Epidermal melanocyte (primary cell): ENCODE measurements around the gene ECSCR.
A peak's percentile ranks its signal among the peaks of the same experiment; 100 is the strongest.
"Not testable (repeated sequence)": the region's sequence is repeated elsewhere in the genome, so short reads cannot be mapped to it uniquely, and the experiment has no call there.

ENCODE experiments used
- DNase-seq: peaks from one replicate; pipeline ENCODE4 v3.0.0; 2011; ENCODE audit warnings: low spot score; ENCODE audit not compliant: insufficient read length

The ECSCR gene

DNA sequence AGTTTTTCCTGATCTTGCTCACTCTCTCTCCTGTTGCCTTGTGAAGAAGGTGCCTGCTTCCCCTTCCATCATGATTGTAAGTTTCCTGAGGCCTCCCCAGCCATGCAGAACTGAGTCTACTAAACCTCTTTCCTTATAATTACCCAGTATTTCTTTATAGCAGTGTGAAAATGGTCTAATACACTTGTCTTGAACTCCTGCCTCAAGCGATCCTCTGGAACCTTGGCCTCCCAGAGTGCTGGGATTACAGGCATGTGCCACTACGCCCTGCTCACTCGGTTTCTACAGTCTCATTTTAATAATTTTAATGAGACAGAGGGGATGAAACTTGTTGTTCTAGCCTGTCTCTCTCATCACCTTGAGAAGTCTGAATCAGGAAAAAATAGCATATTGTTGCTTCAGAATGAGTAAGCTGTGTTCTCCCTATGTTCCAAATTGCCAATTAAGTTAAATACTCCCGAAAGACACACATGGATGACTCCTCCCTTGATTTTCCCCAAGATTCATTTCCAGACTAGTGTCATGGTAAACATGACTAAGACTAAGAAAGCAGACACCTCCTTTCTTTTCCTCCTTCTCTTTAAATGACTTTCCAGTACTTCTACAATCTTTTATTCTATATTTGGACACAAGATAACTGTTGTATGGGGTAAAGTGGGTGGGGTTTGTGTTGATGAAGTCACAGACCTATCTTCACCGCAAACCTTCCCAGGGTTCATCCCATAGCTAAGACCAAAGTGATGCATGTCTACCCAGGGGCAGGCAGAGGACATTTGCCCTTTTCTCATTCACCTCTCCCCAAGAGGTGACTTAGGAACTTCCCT, 15.4 kb downstream of the ECSCR start:
- no peak for DNase-seq

DNA sequence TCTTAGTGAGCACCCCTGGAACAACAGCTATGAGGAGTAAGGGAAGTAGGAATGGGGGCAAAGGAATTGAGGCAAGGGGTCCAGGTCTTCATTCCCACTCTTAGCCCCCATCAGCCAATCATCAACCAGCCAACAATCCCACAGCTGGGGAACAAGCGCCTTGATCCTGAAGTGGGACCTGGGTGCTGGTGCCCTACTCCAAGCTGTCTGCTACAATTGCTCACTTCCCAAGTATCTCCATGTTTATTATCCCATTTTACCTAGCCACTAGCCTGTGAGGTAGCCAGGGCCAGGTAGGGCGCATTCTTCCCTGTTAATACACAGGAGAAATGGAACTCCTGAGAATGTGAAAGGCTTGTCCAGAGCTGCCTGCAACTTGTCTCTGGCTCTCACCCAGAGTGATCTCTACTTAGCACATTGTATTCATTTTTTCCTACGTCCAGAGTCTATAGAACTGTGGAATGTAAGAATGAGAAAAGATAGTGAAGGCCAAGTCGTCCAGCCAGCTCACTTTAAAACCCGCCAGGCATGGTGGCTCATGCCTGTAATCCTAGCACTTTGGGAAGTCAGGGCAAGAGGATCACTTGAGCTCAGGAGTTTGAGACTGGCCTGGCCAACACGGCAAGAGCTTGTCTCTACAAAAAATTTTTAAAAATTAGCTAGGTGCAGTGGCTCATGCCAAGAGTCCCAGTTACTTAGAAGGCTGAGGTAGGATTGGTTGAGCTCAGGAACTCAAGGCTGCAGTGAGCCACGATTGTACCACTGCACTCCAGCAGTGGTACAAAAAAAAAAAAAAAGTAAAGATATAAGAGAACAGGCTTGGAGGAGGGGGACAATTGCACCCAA, 17.0 kb downstream of the ECSCR start:
- DNase-seq: no peak

DNA sequence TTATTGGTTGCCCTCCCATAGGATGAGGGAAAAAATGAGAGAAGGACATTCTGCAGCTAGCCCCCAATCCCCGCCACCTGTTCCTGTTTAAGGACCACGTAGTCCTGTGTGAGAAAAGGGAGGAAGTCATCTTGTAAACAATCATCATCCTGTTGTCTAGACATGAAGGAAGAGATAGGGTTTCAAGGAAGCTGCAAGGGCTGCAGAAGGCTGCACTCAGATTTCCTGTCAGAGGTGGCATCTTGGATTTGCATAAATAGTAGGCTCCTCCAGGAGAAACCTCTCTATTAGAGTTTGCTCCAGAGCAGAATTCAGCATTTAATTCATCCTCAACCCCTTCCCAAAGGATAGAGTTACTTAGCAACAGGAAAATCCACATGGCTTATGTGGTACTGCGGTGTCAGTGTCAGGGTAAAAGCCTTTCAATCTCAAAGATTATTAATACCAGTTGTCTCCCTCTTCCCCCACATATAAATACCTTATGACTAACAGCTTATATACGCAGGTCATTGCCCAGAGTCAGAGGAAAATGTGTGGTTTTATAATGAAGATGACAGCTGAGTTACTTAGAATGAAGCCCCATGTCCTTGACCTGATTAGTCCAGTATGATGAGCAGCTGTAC, 18.6 kb downstream of the ECSCR start:
- DNase-seq: no peak

DNA sequence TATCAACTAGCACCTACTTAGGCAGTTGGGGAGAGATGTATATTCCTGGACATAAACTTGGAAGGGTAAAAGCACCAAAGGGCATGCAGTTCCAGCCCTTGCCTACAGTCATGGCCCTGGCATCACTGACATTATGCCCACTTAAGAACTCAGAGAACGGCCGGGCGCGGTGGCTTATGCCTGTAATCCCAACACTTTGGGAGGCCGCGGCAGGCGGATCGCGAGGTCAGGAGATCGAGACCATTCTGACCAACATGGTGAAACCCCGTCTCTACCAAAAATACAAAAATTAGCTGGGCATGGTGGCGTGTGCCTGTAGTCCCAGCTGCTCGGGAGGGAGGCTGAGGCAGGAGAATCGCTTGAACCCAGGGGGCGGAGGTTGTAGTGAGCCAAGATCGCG, 22.1 kb downstream of the ECSCR start:
- DNase-seq: not testable (repeated sequence)

DNA sequence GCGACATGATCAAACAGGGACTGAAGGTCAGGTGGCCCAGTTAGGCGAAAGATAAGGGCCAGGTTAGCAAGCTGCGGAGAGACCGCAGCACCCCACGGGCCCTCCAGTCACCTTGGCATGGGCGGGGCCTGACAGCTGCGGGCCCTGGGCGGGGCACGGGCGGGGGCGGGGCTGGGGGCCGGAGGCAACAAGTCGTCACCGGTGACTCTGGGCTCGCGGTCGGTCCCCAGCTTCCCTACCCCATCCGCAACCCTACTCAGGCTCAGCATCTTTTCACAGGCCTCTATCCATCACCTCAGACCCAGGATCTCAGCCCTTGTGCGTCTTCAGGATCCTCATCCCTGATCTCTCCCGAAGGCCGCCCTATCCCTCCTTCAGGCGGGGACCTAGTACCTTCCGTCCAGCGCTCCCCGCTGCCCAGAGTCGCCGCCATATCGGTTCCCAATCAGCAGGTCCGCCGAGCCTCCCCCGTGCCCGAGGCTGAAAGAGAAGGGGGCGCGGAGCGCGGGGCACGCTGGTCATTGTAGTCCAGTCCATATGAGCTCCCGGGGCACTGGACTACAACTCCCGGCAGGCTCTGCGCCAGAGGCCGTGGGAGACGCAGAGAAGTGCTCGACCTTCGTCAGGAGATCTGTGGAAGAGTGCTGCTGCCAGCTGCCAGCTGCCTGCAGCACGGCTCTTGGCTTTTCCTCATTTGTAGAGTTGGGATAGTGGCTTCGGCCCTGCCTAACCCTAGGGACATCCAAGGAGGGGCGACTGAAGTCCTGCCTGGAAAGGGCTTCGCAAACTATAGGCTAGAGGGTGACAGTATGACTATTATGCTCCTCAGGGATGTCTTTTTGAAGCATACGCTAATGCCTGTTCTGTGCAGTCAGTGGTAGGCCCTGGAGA, 23.3 kb downstream of the ECSCR start, which contains the start of gene DNAJC18:
TSS of gene DNAJC18 (minus strand) at position 513 of the 891 bp plus-strand sequence. CDS start at position 433, 80 bp downstream.
- peak; percentile 98 for DNase-seq

DNA sequence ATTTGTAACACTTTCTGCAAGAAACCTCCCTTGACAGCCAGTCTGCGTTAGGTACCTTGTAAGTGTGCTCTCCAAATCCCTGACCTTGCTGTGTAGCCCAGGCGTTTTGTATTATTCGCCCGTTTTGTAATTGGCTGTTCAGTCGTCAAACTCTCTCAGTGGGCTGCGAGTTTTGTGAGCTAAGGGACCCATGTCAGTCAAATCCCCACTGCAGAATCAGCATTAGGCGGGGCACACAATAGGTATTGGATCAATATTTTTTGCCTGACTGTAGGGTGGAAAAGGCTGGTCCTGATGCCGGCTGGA, 23.9 kb downstream of the ECSCR start:
- no peak for DNase-seq

DNA sequence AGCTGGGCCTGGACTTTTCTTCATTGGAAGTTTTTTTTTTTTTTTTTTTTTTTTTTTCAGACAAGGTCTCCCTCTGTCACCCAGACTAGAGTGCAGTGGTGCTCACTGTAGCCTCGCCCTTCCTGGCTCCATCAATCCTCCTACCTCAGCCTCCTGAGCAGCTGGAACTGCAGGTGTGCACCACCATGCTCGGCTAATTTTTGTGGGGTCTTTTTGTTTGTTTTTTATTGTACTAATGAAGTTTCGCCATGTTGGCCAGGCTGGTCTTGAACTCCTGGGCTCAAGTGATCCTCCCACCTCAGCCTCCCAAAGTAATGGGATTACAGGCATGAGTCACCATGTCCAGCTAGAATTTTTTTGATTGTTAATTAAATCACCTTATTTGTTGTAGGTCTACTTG, 26.9 kb downstream of the ECSCR start:
- DNase-seq: no peak

DNA sequence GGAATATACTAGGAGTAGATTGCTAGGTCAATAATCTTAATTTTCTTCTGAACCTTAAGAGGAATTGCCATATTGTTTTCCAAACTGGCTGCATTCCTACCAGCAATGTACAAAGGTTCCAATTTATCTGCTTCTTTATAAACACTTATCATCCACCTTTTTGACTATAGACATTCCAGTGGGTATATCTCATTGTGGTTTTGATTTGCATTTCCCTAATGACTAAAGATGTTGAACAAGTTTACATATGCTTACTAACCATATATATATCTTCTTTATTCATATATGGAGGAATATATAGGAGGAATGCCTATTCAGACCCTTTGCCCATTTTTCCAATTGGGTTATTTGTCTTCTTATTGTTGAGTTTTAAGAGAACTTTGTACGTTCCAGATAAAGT, 30.8 kb downstream of the ECSCR start:
- DNase-seq: no peak

DNA sequence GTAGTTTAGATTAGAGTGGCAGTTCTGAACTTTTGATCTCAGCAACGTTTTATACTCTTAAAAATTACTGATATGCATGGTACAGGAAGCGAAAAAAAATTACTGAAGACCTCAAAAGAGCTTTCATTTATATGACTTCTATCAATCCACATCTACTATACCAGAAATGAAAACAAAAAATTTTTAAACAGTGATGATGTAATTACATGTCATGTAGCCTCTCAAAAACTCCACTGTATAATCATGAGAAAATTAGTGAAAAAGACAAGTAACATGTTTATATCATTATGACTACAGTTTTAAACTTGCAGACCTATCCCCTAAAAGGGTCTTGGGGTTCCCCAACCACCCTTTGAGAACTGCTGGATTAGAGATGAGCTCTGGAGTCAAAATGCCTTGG, 32.5 kb downstream of the ECSCR start:
- no peak for DNase-seq

DNA sequence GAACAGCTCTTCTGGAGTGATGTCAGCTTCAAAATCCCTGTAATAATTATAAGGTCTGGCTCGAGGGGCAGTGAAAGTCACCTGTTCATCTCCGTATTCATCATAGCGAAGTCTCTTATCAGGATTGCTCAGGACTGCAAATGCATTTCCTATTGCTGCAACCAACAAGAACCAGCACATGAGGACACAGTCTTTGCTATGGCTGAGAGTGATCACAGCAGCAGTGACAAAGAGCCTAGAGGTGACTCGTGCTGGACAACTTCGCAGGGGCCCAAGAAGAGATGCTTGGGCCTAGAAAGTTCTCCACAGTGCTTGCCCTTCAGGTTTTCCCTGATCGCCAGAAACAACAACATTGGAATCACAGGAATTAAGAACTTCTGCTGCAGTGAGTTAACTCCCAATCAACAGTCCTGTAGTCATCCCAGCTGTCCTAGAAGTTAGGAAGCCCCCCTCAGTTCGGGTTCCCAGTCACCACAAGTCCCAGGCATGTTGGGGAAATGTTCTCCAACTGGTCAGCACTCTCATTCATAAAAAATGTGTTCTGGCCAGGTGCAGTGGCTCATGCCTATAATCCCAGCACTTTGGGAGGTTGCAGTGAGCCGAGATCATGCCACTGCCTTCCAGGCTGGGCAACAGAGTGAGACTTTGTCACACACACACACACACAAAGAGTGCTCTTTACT, 36.2 kb downstream of the ECSCR start:
- DNase-seq: no peak

DNA sequence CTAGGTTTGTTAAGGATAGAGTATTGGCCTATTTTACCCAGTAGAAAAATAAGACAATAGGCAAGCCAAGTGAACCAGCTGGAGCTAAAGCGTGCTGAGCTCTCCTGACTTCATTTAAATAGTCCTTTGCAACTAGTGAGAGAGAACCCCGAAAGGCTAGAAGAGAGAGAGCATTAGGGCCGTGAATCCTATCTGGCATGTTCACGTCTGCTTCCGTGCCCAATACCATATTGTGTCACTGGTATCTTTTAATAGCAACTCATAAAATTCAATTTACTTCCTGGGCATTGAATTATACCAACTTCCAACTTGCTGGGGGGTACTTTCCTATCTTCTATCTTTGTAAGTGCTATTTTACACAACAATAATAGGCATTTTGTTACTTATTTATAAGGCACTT, 37.0 kb downstream of the ECSCR start:
- no peak for DNase-seq

DNA sequence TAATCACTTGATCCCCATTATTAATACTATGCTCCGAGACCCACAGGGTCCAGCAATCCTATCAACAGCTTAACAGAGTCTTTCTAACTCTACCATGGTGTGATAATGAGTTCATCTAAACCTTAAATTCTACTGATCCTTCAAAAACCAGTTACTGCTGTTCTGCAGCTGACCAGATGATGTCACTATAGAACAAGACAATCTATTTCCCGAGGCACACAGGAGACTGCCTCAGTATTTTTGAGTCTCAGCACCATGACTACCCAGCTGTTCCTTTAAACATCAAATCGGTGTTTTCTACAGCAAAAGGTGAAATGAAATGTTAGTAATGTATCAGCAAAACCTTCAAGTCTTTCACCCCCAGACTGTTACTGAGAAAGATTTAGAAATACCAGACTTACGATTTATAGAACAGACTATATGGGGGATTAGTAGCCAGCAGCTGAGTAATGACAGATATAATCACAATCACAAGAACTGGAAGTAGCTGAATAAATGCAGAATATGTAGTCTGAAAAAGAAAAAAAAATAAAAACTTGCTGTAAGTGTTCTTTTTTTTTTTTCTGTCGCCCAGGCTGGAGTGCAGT, 40.1 kb downstream of the ECSCR start:
- peak; percentile 72 for DNase-seq

DNA sequence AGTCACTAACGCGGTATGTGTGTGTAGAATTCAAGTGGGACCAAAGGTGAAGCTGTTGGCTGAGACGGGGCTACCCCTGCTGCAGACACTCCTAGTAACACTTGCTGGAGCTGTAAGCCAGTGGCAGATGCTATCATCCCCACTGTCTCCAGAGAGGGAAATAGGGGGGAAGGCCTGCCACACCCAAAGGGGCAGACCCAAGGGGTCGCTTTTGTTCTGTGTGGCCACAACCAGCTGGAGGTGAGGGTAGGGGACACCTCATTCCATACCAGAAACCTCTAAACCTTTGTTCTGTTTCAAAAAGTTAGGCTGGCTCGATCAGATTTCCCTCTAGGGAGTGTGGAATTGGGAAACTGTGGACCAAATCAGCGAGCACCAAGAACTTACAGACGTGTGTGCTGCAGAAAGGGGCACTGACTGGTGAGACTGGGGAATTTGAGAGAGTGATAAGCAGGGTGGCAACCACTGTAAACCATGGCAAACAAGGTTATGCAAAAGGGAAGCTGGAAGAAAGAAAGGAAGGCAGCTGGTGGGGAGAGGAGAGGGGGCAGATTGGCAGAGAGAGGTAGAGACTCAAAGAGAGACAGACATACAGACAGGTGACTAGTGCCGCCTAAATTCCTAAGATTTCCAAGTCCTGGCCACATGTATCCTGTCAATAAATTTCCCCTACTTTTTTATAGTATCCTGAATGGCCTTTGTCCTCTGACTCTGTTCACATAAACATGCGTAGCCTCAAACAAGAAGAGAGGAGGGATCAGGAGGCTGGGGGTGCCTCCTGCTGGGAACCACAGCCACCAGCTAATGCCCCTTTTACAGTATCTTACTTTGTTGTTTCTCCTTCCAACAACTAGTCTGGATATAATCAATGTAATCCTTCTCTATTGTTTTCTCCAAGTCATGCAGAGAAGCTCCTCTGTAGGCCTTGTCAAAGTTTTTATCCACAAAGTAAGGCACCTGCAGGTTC, 43.0 kb downstream of the ECSCR start:
- DNase-seq: no peak

DNA sequence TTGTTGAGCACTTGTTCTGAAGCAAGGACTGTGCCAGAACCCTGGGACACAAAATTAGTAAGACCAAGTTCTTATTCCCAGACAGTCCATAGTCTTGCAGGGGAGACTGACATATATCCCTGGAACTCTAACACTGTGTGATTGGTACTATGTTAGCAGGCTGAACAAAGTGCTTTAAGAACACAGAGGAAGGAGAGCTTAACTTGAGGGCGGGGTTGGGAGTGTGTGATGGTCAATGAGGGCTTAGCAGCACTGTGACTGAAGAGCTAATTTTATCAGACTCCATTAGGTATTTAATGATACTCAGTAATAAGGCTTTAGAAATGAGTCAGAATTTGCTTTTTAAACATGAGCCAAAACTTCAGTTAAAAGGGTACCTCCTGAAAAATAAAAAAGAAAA, 43.8 kb downstream of the ECSCR start:
- DNase-seq: no peak

DNA sequence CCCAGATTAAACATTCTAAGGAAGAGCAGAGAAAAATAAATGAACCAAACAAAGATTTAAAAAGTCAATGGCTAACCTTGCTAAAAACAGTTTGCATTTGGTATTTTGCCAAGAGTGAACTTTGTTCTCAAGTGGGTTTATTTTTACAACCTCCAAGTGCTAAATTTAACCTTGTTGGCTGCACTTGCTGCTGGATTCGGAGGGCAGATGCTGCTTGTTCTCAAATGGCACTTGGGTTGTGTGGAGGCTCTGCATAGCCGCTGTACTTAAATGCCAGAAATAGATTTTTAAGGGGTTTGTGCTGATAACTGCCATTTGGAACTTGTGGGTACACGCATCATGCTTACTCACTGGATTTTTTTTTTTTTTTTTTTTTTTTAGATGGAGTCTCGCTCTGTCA, 45.3 kb downstream of the ECSCR start:
- DNase-seq: no peak

DNA sequence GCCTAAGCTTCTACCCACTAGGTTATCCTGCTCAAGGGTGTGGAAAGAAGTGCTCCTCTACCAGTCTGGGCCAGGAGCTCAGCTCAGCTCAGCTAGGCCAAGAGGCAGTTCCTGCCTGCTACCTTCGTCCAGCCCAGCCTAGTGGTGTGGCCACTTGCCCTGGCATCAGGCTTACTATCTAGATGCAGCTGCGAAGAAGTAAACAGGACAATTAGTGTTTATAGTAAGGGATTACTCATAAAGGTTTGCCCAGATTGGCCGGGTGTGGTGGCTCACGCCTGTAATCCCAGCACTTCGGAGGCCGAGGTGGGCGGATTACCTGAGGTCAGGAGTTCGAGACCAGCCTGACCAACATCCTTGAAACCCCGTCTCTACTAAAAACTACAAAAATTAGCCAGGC, 45.9 kb downstream of the ECSCR start:
- no peak for DNase-seq

DNA sequence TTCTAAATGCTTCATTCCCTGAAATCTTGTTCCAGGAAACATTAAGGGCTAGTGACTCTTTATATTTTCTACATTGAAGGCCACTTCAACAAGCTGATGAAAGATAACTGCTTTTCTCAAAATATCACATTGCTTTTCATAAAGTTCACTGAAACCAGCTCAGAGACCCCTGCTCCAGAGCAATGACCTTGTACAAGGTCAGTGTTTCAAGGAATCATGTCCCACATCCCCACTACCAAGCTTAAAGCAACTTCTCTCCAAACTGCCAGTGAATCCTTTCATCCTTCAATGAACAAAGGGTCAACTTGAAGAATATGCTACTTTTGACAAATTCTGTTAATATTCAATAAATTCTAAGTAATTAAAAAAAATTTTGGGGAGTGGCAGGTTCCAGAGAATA, 46.7 kb downstream of the ECSCR start:
- DNase-seq: no peak

DNA sequence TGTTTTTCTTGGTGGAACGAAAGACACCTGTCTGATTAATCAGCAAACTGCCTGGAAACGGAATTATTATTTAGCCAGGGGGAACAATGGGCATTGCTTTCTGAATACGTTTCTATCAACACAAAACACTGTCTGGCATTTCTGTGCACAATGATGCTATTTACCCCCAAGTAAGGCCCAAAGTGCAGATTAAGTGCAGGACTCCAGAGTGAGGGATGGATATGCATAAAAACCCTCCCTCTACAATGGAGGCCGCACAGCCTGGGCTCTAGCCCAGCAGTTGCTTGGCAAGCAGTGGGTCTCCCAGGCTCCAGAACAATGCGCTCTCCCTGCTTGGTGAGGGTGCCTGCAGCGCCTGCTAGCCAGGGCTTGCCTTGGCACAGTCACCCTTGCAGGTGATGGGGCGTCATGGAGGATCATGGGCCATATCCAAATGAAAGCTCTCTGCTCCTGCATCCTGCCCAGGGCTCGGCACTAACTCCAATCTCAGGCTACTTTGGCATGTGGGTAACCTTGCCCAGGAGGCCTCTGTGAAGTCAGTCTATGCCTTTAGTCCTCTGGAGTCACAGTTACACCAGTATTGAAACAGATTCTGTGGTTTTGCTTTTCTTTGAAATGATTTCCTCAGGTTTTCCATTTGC, 47.2 kb downstream of the ECSCR start:
- no peak for DNase-seq
